ENCODE results near the gene PLCB1.

DNA sequence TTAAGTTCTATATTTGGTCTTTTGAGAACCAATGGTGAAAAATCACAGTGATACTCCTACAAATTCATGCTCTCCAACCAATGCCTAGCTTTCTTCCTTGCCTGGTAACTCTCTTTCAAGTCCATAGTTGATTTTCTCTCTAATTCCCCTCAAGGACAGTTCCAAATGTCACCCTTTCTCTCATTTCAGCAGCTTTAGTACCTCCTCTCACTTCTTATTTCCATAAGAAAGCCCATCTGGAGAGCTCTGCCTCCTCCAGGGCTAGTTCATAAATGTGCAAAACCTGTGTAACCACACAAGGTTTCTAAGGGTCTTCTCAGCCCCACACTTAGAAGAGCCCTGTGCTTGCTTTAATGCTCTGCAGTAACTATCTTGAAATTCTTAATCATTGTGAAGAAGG is 781.4 kb downstream of the PLCB1 start:
- TF ChIP-seq, protein P1, sequence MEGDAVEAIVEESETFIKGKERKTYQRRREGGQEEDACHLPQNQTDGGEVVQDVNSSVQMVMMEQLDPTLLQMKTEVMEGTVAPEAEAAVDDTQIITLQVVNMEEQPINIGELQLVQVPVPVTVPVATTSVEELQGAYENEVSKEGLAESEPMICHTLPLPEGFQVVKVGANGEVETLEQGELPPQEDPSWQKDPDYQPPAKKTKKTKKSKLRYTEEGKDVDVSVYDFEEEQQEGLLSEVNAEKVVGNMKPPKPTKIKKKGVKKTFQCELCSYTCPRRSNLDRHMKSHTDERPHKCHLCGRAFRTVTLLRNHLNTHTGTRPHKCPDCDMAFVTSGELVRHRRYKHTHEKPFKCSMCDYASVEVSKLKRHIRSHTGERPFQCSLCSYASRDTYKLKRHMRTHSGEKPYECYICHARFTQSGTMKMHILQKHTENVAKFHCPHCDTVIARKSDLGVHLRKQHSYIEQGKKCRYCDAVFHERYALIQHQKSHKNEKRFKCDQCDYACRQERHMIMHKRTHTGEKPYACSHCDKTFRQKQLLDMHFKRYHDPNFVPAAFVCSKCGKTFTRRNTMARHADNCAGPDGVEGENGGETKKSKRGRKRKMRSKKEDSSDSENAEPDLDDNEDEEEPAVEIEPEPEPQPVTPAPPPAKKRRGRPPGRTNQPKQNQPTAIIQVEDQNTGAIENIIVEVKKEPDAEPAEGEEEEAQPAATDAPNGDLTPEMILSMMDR (conservative IDR thresholded peaks at IDR 0.05; ENCODE audit: low read depth in 2 of 2) = no peak
- TF ChIP-seq EZH2phosphoT487 (IDR thresholded peaks at IDR 0.05; ENCODE audit: unreplicated experiment) (no peak), POLR2AphosphoS5 (IDR thresholded peaks at IDR 0.05; ENCODE audit: low read depth) (no peak), EZH2 (IDR thresholded peaks at IDR 0.05; ENCODE audit: low read depth, unreplicated experiment) (no peak), JUNB (IDR thresholded peaks at IDR 0.05; ENCODE audit: unreplicated experiment) (no peak), REST (IDR thresholded peaks at IDR 0.05; ENCODE audit: unreplicated experiment) (no peak), NANOG (IDR thresholded peaks at IDR 0.05; ENCODE audit: borderline replicate concordance) (no peak), ZNF331 (CRISPR knock-in tag; IDR thresholded peaks at IDR 0.05; ENCODE audit: low read depth) (no peak)
